ENCODE measurements around the gene PIGS.
A peak's percentile ranks its signal among the peaks of the same experiment; 100 is the strongest.
"Not testable (repeated sequence)": the region's sequence is repeated elsewhere in the genome, so short reads cannot be mapped to it uniquely, and the experiment has no call there.

PIGS gene

DNA sequence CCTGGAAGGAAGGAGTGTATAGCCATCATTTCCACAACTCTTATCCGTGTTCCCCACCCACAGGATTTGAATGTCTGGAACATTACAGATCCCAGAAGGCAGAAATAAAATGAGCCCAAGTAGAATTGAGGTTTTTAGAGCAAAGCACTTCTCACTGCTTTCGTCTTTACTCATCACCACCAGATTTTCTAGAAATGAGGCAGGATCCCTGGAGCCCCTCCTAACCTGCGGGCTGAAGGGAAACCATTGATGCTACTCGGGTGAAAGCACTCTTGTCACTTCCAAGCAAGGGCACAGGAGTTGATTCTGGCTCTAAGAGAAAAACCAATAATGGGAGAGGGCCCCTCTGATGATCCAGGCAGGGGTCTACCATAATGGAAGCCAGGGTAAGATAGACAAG lies 8.2 kb upstream of the PIGS start:
- H3K4me3 ChIP-seq (ENCODE audit: low read depth, low read length), result no peak overlapping the region

DNA sequence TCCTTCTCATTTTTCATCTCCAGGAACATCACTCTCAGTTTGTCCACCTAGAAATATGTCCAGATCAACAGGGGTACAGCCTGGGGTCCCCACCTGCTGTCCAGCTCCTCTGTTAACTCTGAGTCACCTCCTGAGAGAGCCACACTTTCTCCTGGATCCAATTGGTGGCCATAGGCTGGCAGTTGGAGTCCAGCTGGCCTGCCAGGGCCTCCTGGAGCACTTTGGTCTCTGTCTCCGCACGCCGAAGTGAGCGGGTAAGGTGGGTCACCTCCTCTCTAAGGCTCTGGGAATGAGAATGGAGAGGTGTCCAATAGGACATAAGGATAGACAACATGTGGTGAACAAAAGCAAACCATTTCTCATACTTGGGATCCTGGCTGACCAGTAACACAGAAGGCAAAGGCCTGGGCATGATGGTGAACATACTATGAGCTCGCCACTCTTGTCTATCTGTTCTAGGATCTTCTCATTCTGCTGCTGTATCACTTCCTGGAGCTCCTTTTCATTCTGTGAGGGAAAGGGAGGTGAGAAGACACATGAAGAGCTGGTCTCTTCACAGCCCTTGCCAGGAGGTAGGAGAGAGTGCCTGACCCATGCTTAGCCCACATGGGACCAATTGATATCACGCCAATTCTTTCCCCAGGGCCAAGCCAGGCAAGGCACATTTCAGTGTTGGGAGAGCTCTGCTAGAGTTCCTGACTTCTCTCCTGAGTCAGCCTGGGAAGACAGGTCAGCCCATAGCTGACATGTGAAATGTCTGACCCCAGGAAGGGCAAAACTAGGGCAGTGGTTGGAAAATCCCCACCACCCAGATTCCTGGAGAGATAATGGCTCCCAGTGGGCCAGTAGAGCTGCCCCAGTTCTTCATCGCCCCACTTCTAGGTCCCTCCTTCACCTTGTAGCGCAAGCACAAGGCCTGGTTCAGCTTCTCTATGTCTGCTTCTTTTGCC lies 7.2 kb upstream of the PIGS start:
- no peak overlapping the region for H3K4me3 ChIP-seq (ENCODE audit: low read depth, low read length)

DNA sequence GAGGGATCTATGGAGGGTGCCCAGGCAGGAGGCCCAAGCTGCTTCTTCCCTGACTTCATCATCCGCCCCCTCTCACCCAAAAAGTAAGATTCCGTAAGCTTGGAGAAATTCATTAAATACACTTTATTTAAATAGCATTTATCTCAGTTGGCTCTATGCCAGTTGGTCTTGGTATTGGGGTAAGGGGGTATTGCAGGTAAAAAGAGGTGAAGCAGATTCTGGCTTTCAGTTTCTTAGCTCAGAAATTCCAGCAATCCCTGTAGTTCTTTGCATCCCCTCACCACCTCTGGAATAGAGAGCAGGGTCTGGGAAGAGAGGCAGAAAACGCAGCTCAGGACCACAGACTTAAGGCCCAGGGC lies 6.1 kb upstream of the PIGS start:
- H3K4me3 ChIP-seq (ENCODE audit: low read depth, low read length), result no peak overlapping the region

DNA sequence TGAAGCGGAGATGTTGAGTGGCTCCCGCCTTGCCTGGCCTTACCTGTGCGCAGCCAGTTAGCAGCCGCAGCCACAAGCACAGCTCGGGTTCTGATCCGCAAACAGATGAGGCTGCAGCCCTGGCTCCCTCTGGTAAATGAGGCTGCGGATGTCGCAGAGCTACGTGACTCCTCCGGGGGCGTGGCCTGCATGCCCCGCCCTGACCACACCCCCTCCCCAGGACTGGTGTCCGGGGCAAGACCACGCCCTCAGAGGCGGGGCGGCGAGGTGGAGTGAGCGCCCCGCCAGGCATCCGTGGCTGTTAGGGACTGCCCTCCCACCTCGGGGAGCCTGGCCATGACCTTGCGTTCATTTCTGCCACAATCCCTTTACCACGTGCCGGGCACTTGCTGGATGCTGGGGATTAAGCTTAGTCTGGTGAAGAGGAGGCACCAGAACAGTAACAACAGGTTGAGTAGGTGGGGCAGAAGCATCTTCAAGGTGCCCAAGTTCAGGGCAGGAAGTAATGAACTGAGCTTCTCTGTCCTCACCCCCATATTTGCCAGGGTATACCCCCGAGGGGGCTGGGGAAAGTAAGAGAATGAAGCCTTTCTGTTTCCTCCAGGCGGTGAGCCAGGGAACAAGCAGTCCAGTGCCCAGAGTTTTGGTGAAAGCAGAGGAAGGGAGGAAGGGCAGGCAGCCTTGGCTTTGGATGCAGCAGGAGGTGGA lies 5.6 kb upstream of the PIGS start, which contains the start of gene ALDOC:
TSS of gene ALDOC (minus strand) at position 138 of the 708 bp plus-strand sequence. CDS start 1,363 bp downstream, outside the sequence.
- H3K4me3 ChIP-seq (ENCODE audit: low read depth, low read length), result no peak within 1 kb of the TSS

DNA sequence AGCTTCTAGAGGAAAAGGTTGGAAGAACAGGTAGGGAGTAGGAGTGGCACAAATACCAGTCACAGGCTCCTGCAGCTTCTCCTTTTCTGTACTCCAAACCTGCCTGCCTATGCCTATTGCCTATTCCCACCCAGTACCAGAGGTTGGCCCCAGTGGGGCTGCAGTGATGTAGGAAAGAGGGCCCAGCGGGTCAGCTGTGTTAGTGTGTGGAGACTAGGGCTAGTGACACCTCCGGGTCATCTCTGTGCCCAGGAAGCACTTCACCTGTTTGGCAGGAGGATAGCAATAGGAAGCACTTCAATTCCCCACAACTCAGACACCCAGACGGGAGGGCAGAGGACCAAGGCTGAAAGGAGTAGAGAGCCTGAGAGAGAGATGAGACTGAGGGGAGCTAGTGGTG lies 4.7 kb upstream of the PIGS start:
- not testable (repeated sequence) for H3K4me3 ChIP-seq (ENCODE audit: low read depth, low read length)

DNA sequence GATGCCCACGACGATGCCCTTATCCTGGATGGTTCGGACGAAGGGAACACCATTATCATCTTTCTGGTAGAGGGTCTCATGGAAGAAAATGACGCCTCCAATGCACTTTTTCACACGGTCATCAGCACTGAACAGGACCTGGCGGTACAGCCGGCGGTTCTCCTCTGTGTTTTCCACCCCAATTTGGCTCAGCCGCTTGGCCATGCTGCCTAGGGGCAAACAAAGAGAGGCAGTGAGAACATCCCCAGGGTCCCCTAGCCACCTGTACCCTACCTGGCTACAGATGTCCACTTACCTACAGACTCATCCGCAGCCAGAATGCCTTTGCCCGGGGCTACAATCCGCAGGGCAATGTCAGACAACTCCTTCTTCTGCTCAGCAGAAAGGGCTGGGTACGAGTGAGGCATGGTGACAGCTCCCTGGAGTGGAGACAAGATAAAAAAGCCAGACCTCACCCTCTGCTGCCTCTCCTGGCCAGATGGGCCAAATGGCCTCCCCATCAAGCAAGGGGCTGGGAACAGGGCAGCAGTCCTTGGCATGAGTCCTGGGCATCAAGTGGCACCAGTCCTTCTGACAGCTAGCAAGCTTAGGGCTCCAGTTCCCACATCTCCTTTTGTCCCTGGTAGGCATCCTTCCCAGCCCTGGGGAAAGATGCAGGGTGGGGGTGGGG lies 3.9 kb upstream of the PIGS start:
- no peak overlapping the region for H3K4me3 ChIP-seq (ENCODE audit: low read depth, low read length)

DNA sequence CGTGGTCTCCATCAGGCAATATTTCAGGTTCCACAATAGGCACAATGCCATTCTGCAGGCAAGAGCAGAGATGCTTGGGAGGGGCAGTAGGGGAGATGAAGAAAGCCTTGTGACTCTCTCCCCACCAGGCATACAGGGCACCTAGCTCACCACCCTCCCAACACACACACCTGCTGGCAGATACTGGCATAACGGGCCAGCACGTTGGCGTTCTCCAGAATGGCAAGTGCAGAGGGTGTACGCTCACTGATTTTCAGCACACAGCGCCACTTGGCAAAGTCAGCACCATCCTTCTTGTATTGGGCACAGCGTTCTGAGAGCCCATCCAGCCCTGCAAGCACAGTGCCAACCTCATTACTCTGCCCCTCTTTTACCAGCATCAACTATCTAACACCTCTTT lies 3.2 kb upstream of the PIGS start:
- H3K4me3 ChIP-seq (ENCODE audit: low read depth, low read length), result no peak overlapping the region

DNA sequence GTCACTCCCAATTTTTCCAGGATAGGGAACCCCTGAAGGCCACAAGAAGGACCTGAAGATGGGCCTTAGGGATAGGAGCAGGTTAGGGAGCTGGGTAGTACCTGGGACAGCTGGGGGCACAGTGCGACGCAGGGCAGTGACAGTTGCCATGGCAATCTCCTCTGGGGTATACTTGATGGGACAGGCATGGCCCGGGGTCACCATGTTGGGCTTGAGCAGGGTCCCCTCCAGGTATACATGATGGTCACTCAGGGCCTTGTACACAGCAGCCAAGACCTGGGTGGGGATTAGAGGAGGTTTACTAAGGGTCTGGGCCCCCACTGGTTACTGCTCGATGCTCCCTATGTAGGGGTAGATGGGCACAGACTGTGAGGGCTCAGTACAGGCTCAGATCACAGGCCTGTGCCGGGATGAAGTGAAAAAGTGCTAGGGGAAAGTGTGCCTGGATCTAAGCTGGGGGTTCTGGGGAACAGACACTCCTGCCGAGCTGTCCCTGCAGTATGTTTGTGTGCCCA lies 2.7 kb upstream of the PIGS start:
- H3K4me3 ChIP-seq (ENCODE audit: low read depth, low read length), result no peak overlapping the region

DNA sequence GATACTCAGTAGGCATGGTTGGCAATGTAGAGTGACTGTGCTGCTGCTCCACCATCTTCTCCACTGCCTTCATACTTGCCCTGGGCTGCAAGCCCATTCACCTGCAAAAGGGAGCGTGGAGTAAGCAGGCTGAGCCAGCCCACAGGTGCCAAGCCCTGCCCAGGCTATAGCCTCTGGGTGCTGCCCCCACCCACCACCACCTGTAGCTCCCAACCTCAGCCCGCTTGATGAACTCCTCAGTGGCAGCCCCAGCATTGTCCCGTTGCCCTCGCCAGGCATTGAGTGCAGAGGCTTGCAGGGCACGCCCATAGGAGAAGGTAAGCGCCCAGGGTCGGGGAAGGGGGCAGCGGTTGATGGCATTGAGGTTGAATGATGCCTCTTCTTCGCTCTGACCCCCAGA lies 2.2 kb upstream of the PIGS start:
- no peak overlapping the region for H3K4me3 ChIP-seq (ENCODE audit: low read depth, low read length)

DNA sequence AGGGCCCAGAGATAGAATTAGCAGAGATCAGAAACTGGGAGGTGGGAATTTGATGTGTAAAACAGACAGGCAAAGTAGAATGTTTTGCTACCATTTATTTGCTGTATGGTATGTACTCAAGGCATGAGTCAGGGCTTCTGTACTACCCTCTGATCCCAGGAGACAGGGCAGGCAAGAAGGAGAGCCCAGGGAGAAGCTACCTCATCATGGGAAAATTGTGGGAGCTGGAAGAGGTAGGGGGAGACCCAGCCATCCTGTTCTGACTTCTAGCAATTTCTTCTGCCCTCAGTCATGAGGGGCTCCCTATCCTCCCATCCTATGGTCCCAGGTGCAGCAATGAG lies 1.7 kb upstream of the PIGS start:
- no peak overlapping the region for H3K4me3 ChIP-seq (ENCODE audit: low read depth, low read length)

DNA sequence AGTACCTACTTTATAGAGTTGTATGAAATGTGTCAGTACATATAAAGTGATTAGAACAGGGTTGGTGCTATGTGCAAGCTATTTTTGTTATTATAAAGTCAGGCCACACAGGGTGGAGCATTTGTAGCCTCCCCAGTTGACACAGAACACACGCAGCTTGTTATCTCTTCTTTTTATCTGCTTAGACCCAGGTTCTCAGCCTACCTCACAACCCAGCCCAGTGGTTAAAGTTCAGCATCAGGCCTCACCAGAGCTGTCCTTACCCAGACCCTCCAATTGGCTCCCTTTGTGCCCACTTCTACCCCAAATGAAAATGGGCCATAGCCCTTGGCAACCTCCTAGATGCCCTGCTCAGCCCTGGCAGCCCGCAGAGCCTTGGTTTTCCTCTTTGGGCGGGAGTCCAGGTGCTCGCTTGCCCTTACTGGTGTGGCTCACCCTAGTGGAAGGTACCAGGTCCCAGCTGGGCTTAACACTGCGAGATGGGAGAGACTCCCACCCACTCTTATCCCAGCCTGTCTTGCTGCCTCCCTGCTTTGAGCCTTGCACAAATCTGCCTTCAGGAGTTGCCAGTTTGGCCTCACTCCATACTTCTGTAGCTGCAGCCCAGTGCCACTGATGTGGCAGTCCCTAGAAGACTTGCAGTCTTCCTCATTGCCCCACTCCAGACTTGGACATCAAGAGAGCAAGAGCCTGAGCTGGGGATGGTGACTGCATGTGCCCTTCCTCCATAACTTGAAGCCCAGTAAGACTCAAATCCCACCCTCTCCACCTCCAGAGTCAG lies 1.1 kb upstream of the PIGS start:
- no peak overlapping the region for H3K4me3 ChIP-seq (ENCODE audit: low read depth, low read length)

DNA sequence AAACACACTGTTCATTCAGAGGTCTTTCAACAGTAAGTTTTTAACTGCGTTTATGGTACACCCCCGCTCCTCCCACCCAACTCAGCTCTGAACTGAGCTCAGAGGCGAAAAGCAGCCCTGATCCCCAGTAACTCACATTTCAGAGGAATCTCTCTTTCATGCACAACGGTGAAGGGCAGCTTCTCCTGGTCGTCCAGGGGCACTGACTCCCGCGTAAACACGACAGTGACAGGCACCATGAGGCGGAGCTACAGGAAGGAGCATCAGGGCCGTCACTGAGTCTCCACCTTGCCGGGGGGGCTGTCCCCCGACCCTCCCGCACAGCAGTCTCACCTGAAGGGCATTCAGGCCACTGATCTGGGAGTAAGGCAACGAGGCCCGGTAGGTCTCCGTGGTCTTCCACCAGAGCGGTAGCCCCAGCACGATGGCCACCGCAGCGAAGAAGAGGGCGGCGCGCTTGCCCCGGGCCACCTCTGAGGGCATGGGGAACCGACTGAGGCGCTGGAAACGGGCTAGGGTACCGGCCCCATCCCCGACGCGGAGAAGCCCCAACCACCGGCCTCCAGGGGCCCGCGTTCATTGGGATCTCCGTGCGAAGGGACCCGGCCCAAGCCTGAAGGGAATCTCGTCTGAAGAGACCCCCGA lies 486 bp downstream of the PIGS start:
- H3K4me3 ChIP-seq (ENCODE audit: low read depth, low read length), result peak overlapping the region; percentile 92

DNA sequence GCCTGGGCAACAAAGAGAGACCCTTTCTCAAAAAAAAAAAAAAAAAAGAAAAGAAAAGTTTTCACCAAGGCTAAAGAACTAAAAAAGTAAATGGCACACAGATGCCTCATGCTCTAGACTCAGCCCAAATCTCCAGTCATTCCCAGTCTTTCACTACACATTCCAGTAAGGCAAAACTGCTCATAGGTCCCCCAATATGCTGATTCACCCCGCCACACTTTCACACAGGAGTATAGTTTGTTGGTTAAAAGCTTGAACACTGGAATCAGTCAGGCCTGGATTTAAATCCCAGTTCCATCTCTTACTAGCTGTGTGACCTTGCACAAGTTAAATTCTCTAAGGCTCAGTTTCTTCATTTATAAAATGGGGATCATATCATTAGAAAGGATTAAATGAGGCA lies 1.9 kb downstream of the PIGS start:
- H3K4me3 ChIP-seq (ENCODE audit: low read depth, low read length), result no peak overlapping the region

DNA sequence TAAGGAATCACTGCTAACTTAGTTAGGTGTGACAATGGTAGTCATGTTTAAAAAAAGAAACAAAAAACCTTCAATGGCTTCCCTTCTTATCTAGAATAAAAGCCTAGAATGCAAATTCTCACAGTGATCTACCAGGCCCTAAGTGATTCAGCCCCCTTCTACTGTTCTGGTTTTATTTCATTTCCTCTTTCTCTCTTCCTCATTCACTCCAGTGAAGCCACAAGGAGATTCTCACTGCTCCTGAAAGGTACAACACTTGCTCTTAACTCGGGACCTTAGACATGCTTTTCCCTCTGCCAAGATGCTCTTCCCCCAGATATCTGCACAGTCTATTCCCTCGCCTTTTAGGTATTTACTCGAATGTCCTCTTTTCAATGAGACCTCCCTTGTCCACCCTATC lies 3.7 kb downstream of the PIGS start:
- H3K4me3 ChIP-seq (ENCODE audit: low read depth, low read length), result no peak overlapping the region

DNA sequence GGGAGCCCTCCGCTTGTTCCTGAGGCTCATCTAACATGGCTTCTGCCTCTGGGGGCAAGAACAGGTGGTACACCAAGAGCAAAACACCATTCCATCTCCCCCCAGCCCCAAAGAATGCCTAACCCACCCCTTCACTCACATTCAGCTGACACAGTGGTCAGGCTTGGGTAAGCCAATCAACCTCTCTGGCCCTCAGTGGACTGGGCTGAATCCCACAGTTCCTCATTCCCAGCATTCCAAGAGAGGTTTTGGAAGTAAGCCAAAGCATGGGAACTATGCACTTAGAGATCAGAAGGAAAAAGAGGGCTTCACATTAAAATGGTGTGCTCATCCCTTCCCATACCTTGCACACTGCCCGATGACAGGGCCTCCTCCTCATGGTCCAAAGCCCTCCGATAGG lies 7.8 kb downstream of the PIGS start:
- H3K4me3 ChIP-seq (ENCODE audit: low read depth, low read length), result no peak overlapping the region

DNA sequence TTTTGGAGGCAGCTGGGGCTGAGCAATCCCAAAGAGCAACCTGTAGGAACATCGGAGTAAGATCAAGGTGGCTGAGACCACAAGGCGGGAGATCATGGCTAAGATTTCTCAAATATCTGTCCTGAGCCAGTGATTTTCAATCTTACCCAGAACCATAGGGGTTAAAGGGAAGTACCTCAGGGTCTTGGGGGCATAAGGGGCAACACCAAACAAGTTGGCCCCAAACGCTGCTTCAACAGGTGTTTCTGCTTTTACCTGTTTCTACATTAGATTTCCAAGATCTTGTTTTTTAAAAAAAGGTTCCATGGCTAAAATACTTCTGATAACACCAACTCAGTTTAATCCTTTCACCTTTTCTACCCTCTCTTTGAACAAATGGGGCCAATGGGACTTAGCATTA lies 16.3 kb downstream of the PIGS start:
- H3K4me3 ChIP-seq (ENCODE audit: low read depth, low read length), result no peak overlapping the region

DNA sequence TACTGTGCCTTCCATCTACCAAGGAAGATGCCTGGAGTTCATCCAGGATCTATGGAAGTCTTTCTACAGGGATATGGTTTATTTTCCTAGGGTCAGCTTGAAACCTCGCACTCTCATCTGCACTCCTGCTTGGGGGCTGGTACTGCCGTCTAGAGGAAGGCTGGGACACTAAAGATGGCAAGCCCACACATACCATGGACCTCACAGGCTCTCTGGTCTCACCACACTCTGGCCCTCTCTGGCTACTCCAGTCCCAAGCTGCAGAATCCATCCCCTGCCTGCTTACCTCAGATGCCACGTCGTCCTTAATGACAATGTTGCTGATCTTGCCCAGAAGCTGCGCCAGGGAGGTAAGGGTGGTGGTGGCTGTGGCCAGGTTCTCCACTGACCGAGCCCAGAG lies 16.8 kb downstream of the PIGS start:
- no peak overlapping the region for H3K4me3 ChIP-seq (ENCODE audit: low read depth, low read length)

DNA sequence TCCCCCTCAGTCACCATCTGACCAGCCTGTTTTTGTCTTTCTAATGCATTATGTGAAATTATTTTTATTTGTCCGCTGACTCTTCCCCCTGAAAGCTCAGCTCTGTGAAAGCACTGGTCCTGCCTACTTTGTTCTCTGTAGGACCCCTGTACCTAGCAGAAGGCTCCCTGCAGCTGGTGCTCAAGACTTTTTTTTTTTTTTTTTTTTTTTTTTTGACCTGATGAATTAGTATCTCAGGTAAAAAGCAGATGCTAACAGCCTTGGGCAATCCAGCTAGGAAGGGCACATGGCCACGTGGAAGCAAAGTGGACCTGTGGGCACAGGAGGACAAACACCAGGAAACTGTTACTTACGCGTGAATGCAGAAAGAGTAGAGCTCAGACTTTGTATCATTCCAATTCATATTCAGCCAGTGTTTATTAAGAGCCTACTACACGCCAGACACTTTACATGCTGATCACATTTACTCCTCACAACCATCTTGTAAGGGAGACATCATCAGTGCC lies 18.3 kb downstream of the PIGS start:
- no peak overlapping the region for H3K4me3 ChIP-seq (ENCODE audit: low read depth, low read length)

DNA sequence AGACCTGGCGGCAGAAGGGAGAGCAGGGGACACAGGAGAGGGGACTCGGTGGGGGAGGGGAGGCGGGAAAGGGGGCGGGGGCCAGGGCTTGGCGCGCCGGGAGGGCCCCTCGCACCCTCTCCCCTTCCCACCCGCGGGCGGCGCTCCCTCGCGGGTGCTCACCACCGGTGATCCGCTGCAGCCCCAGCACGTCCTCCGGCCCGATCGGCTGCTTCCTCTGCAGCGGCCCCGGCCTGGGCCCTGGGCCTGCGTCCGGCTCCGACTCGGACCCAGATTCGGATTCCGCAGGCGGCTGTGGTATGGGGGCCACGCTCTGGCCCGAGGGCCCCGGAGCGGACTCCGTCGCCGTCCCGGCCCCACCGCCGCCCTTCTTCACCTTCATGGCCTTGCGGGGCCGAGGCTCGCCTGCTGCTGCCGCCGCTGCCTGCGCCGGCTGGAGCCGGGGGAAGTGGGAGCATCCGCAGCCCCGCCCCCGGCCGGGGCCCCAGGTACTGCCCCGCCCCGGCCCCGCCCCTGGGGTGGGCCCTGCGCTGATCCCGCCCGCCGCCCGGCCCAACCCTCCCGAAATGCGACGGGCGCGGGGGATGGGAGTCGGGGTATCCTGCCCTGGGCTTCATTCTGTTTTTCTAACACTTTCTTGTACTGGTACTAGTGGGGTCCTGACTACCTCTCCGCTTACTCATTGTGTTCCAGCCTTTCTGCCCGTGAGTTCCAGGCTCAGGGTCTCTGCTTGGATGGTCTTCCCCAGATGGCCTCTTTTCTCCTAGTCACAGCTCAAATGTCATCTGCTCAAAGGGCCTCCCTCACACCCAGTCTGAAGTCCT lies 18.9 kb downstream of the PIGS start, which contains the start of gene UNC119:
TSS of gene UNC119 (minus strand) at position 449 of the 824 bp plus-strand sequence. CDS start at position 382, 67 bp downstream.
- H3K4me3 ChIP-seq (ENCODE audit: low read depth, low read length), result peak within 1 kb of the TSS; percentile 69
